Measurements from ENCODE around the gene HOMER2. TPM values are rescaled to one million over a fixed set of nuclear protein-coding genes. Genes with fewer than 3 reads are reported as not detected.

Gene HOMER2
- polyA plus RNA-seq, 1 experiment, result 0.83 TPM

DNA sequence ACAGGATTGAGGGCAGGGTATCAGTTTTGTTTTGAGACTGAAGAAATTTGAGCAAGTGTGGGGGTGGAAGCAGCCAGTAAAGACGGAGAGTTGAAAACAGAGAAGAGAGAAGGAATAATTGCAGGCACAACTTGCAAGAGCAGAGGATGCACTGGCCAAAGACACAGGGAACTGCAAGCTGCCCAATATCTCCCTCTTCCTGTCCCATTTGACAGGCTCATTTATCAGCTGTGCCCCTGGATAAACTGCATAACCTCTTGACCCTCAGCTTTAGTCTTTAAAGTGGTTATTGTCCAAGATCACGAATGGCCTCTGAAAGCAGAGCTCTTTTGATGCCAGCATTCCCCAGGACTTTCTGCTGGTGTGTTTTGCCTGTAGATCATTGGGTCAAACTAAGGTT, 28.5 kb upstream of the HOMER2 start:
- POLR2A ChIA-PET, result no interaction called here
- TF ChIP-seq, protein P1, sequence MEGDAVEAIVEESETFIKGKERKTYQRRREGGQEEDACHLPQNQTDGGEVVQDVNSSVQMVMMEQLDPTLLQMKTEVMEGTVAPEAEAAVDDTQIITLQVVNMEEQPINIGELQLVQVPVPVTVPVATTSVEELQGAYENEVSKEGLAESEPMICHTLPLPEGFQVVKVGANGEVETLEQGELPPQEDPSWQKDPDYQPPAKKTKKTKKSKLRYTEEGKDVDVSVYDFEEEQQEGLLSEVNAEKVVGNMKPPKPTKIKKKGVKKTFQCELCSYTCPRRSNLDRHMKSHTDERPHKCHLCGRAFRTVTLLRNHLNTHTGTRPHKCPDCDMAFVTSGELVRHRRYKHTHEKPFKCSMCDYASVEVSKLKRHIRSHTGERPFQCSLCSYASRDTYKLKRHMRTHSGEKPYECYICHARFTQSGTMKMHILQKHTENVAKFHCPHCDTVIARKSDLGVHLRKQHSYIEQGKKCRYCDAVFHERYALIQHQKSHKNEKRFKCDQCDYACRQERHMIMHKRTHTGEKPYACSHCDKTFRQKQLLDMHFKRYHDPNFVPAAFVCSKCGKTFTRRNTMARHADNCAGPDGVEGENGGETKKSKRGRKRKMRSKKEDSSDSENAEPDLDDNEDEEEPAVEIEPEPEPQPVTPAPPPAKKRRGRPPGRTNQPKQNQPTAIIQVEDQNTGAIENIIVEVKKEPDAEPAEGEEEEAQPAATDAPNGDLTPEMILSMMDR (IDR thresholded peaks at IDR 0.05; ENCODE audit: insufficient read depth, low read depth, low read length), result no peak
- H3K36me3 ChIP-seq (ENCODE audit: control insufficient read depth, insufficient read depth, low read length), result no peaks in the 10 kb centered on the region
- no peaks in the 10 kb centered on the region for H3K27me3 ChIP-seq (ENCODE audit: control insufficient read depth, insufficient read depth, low read length)
- no peak for DNase-seq (ENCODE audit: low read depth)
- CTCF ChIA-PET, result no interaction called here
- H3K4me3 ChIP-seq (ENCODE audit: low read depth, low read length), result no peak overlapping the region

DNA sequence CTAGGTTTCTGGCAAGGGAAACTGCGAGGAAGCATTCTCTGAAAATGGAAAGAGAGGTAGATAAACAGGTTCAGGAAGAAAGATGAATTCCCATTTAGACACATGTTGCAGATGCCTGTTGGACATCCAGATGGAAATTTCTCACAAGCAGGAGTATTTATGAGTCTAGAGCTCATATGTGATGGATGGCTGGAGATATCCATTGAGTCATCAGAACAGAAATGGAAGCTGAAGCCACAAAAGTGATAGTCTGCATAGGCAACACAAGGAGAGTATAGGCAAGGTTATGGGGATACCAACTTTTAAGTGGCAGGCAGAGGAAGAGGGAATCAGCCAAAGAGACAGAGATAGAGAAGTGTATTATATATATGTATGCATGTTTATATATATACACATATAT, 27.2 kb upstream of the HOMER2 start:
- TF ChIP-seq, protein P1 (IDR thresholded peaks at IDR 0.05; ENCODE audit: insufficient read depth, low read depth, low read length), result no peak
- ChIA-PET POLR2A (no interaction called here), CTCF (no interaction called here)
- H3K36me3 ChIP-seq (ENCODE audit: control insufficient read depth, insufficient read depth, low read length), result no peaks in the 10 kb centered on the region
- DNase-seq (ENCODE audit: low read depth), result no peak
- no peaks in the 10 kb centered on the region for H3K27me3 ChIP-seq (ENCODE audit: control insufficient read depth, insufficient read depth, low read length)
- H3K4me3 ChIP-seq (ENCODE audit: low read depth, low read length), result no peak overlapping the region

DNA sequence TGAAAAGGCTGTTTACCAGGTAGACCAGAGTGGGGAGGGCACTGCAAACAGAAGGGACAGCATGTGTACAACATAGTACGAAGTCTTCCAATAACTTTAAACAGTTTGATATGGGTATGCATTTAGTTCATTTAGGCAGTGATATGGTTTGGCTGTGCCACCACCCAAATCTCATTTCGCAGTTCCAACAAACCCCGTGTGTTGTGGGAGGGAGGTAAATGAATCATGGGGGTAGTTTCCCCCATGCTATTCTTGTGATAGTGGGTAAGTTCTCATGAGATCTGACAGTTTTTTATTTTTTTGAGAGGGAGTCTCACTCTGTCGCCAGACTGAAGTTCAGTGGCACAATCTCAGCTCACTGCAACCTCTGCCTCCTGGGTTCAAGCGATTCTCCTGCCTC, 25.9 kb upstream of the HOMER2 start:
- DNase-seq (ENCODE audit: low read depth), result no peak
- ChIA-PET POLR2A (no interaction called here), CTCF (no interaction called here)
- Histone ChIP-seq H3K4me3 (ENCODE audit: low read depth, low read length) (no peak overlapping the region), H3K27me3 (ENCODE audit: control insufficient read depth, insufficient read depth, low read length) (no peaks in the 10 kb centered on the region), H3K36me3 (ENCODE audit: control insufficient read depth, insufficient read depth, low read length) (no peaks in the 10 kb centered on the region)
- TF ChIP-seq, protein P1 (IDR thresholded peaks at IDR 0.05; ENCODE audit: insufficient read depth, low read depth, low read length), result no peak

DNA sequence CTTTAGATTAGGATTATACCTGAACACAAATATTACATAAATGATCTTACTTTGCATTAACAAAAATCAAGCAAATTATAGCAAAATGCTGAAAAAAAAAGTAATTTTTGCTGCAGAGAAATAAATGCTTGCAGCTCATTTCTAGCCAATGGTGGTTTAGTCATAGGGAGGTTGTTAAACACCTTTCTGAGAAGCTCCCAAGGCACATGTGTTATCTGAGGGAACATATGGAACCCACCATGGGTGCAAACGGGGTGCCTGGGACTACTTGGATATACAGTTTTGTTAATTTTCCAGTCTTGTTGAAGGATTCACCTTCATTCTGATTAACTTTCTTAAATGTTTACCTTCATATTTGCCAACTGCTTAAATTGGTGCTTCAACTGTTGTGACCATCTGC, 24.6 kb upstream of the HOMER2 start:
- ChIA-PET CTCF (no interaction called here), POLR2A (no interaction called here)
- TF ChIP-seq, protein P1 (IDR thresholded peaks at IDR 0.05; ENCODE audit: insufficient read depth, low read depth, low read length), result no peak
- Histone ChIP-seq H3K4me3 (ENCODE audit: low read depth, low read length) (no peak overlapping the region), H3K36me3 (ENCODE audit: control insufficient read depth, insufficient read depth, low read length) (no peaks in the 10 kb centered on the region), H3K27me3 (ENCODE audit: control insufficient read depth, insufficient read depth, low read length) (no peaks in the 10 kb centered on the region)
- no peak for DNase-seq (ENCODE audit: low read depth)

DNA sequence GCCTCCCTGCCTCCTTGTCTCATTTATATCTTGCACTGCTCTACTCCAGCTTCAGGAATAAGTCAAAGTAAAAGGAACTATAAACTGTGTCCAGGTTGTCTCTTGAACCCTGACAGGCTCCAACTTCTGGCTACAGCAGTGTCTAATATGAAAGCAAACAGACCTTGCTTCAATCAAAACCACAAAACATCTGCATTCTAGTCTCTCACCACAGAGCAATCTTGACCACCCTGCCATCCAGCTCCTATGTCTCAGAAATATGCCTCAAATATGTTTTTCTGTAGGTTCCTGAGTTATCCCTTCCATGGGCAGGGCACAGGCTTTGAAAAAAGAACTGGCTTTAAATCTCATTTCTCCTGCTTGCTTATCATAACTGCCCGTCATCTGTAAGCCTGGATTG, 20.5 kb upstream of the HOMER2 start:
- no peaks in the 10 kb centered on the region for H3K36me3 ChIP-seq (ENCODE audit: control insufficient read depth, insufficient read depth, low read length)
- TF ChIP-seq, protein P1 (IDR thresholded peaks at IDR 0.05; ENCODE audit: insufficient read depth, low read depth, low read length), result no peak
- ChIA-PET POLR2A (no interaction called here), CTCF (interaction anchor here (0.6 kb wide), 1 partner anchor 593 kb away, joined by 3 read pairs; no protein-coding TSS in a partner anchor)
- H3K27me3 ChIP-seq (ENCODE audit: control insufficient read depth, insufficient read depth, low read length), result no peaks in the 10 kb centered on the region; the same call in 1 of the 2 replicates
- no peak overlapping the region for H3K4me3 ChIP-seq (ENCODE audit: low read depth, low read length)
- DNase-seq (ENCODE audit: low read depth), result no peak

Measured in BJ (cell line).